Neural progenitor cell (in vitro differentiated cells): ENCODE data around the gene DEPDC1B. TPM values are rescaled to one million over a fixed set of nuclear protein-coding genes. Genes with fewer than 3 reads are reported as not detected.

Experiments
- DNase-seq: peaks from one replicate; pipeline ENCODE4 v3.0.0-alpha.2; 2016; ENCODE audit warnings: low spot score
- H2AFZ ChIP-seq: fragments of 200-600 bp; sonication (generic); replicated peaks from 2 replicates; pipeline ENCODE4 v1.6.1; 2016; ENCODE audit warnings: antibody characterized with exemption
- H3F3A ChIP-seq: fragments of 200-600 bp; sonication (generic); 2 replicates; pipeline ENCODE4 v1.6.1; 2016; ENCODE audit warnings: antibody characterized with exemption, low read depth
- H3K27ac ChIP-seq: fragments of 200-600 bp; sonication (generic); 2 replicates; pipeline ENCODE4 v1.5.1; 2016; ENCODE audit warnings: mild to moderate bottlenecking
- H3K27me3 ChIP-seq: fragments of 200-600 bp; sonication (generic); 2 replicates; pipeline ENCODE4 v1.6.1; 2016; ENCODE audit warnings: mild to moderate bottlenecking, moderate library complexity
- H3K36me3 ChIP-seq: fragments of 200-600 bp; sonication (generic); 2 replicates; pipeline ENCODE4 v1.5.1; 2016
- H3K4me1 ChIP-seq: fragments of 200-600 bp; sonication (generic); 2 replicates; pipeline ENCODE4 v1.6.1; 2016; ENCODE audit warnings: mixed run types
- H3K4me2 ChIP-seq: fragments of 200-600 bp; sonication (generic); 2 replicates; pipeline ENCODE4 v1.6.1; 2016
- H3K4me3 ChIP-seq: fragments of 200-600 bp; sonication (generic); 2 replicates; pipeline ENCODE4 v1.5.1; 2016
- H3K79me2 ChIP-seq: fragments of 200-600 bp; sonication (generic); 2 replicates; pipeline ENCODE4 v1.6.1; 2016; ENCODE audit warnings: low read depth
- H3K9ac ChIP-seq: fragments of 200-600 bp; sonication (generic); 2 replicates; pipeline ENCODE4 v1.6.1; 2016
- H3K9me3 ChIP-seq: fragments of 200-600 bp; sonication (generic); 2 replicates; pipeline ENCODE4 v1.5.1; 2016; ENCODE audit warnings: low read depth
- H4K20me1 ChIP-seq: fragments of 200-600 bp; sonication (generic); 2 replicates; pipeline ENCODE4 v1.6.1; 2016; ENCODE audit warnings: low read depth
- H3K27ac Mint-ChIP-seq: 3 replicates; pipeline ENCODE4 v1.8.0; 2021; ENCODE audit warnings: mixed read lengths
- H3K27me3 Mint-ChIP-seq: 2 replicates; pipeline ENCODE4 v1.8.0; 2022; ENCODE audit warnings: low read depth, mild to moderate bottlenecking, inconsistent platforms, moderate library complexity, mixed read lengths; ENCODE audit not compliant: insufficient read depth
- H3K36me3 Mint-ChIP-seq: 3 replicates; pipeline ENCODE4 v1.8.0; 2021; ENCODE audit warnings: mixed read lengths
- H3K4me1 Mint-ChIP-seq: 3 replicates; pipeline ENCODE4 v1.8.0; 2021; ENCODE audit warnings: mixed read lengths
- H3K4me3 Mint-ChIP-seq: 3 replicates; pipeline ENCODE4 v1.8.0; 2021; ENCODE audit warnings: mild to moderate bottlenecking, moderate library complexity, mixed read lengths
- H3K9me3 Mint-ChIP-seq: 3 replicates; pipeline ENCODE4 v1.8.0; 2020; ENCODE audit warnings: mixed read lengths
- EZH2 ChIP-seq: fragments of 200-600 bp; sonication (generic); IDR thresholded peaks from 2 replicates; pipeline ENCODE4 v1.6.1; 2017; ENCODE audit warnings: antibody characterized with exemption, mild to moderate bottlenecking, moderate library complexity
- EZH2phosphoT487 ChIP-seq: fragments of 200-600 bp; sonication (generic); IDR thresholded peaks from 2 replicates; pipeline ENCODE4 v1.6.1; 2017; ENCODE audit warnings: antibody characterized with exemption
- total RNA-seq: library from RNA; depleted of rRNA; stranded (reverse); fragments of >200 nt; gene quantifications from 2 replicates; pipeline ENCODE4 v1.2.3, GENCODE V29; 2015; ENCODE audit warnings: low replicate concordance
- TF ChIP-seq, protein P1 (sequence below): fragments of 200-600 bp; sonication (generic); IDR thresholded peaks from 2 replicates; pipeline ENCODE4 v1.5.1; 2017; ENCODE audit warnings: antibody characterized with exemption, mild to moderate bottlenecking

DEPDC1B gene, protein sequence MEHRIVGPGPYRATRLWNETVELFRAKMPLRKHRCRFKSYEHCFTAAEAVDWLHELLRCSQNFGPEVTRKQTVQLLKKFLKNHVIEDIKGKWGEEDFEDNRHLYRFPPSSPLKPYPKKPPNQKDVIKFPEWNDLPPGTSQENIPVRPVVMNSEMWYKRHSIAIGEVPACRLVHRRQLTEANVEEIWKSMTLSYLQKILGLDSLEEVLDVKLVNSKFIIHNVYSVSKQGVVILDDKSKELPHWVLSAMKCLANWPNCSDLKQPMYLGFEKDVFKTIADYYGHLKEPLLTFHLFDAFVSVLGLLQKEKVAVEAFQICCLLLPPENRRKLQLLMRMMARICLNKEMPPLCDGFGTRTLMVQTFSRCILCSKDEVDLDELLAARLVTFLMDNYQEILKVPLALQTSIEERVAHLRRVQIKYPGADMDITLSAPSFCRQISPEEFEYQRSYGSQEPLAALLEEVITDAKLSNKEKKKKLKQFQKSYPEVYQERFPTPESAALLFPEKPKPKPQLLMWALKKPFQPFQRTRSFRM
- total RNA-seq = 108 and 142 TPM in 2 replicates

DNA sequence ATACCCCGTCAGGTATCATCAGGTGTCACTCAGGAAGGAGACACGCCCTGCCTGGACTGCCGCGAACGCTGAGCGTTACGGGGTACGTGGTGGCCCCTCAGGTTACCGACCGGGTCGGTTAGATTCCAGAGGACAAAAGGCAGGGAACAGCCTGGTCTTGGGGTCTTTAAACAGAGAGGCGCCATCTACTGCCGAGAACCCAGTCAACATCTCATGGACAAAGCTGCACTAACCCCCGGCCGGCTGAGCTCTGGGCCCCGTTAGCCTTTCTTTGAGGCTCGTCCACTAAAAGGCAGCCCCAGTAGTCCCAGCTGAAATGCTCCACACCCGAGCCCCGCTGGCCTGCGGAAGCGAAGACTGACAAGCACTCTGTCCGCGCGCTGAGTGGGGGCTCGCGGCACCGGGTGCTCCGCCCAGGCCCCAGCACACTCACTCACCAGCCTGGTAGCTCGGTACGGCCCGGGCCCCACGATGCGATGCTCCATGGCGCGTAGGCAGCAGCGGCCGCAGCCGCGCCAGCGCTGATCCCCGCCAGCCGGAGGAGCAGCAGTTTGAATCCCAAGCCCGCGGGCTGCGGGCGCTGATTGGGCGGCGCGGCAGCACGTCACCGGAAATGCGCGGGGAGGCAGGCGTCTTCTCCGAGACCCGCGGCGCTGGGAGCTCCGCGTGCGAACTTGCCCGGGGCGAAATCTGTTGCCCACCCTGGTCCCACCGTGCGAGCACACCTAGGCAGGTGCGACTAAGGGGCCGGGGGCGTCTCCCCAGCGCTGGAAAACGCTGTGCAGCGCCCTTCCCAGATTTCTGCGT lies at the start of gene DEPDC1B:
DEPDC1B (minus strand) TSS at position 558 of the 807 bp plus-strand sequence; CDS start at position 485, 73 bp downstream.
- peaks cover 12% of the 10 kb centered on the region for H3F3A ChIP-seq
- peak within 1 kb of the TSS; percentile 80 for H3K9ac ChIP-seq
- no peaks in the 10 kb centered on the region for H3K9me3 ChIP-seq
- peak within 1 kb of the TSS; percentile 81 for H3K4me3 ChIP-seq
- peaks cover 3% of the 10 kb centered on the region for H4K20me1 ChIP-seq
- Mint-ChIP-seq H3K9me3 (peaks cover 11% of the 10 kb centered on the region), H3K36me3 (peaks cover 20% of the 10 kb centered on the region), H3K4me1 (peaks cover 25% of the 10 kb centered on the region), H3K27me3 (peaks cover 6% of the 10 kb centered on the region), H3K27ac (peak within 1 kb of the TSS; percentile 99), H3K4me3 (peak within 1 kb of the TSS; percentile 93)
- H3K79me2 ChIP-seq = peaks cover 44% of the 10 kb centered on the region
- peak within 1 kb of the TSS; percentile 93 for H2AFZ ChIP-seq
- TF ChIP-seq EZH2 = no peak
- TF ChIP-seq, protein P1, sequence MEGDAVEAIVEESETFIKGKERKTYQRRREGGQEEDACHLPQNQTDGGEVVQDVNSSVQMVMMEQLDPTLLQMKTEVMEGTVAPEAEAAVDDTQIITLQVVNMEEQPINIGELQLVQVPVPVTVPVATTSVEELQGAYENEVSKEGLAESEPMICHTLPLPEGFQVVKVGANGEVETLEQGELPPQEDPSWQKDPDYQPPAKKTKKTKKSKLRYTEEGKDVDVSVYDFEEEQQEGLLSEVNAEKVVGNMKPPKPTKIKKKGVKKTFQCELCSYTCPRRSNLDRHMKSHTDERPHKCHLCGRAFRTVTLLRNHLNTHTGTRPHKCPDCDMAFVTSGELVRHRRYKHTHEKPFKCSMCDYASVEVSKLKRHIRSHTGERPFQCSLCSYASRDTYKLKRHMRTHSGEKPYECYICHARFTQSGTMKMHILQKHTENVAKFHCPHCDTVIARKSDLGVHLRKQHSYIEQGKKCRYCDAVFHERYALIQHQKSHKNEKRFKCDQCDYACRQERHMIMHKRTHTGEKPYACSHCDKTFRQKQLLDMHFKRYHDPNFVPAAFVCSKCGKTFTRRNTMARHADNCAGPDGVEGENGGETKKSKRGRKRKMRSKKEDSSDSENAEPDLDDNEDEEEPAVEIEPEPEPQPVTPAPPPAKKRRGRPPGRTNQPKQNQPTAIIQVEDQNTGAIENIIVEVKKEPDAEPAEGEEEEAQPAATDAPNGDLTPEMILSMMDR = peak; percentile 59
- no peaks in the 10 kb centered on the region for H3K27me3 ChIP-seq
- peaks cover 8% of the 10 kb centered on the region for H3K36me3 ChIP-seq
- peaks cover 22% of the 10 kb centered on the region for H3K4me1 ChIP-seq
- H3K4me2 ChIP-seq = peak within 1 kb of the TSS; percentile 93
- peak within 1 kb of the TSS; percentile 94 for H3K27ac ChIP-seq
- peak; percentile 95 for DNase-seq

DNA sequence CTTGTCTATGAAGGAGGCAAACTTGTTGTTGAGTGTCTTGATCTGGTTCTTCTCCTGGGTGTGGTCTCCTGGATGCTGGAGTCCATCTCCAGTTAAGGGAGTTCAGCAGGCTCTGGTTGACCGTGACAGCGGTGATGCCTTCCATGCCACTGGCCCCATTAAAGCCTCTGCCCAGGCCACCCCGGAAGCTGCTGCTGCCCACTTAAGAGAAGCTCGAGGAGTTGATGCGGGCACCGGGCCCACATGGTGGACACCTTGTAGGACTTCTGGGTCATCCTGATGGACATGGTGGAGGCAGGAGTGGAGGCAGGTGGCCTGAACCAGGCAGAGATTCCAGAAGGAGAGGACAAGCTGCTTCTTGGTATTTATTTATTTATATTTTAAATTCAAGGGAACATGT lies 44.7 kb upstream of the DEPDC1B start:
- H3K4me1 ChIP-seq = no peaks in the 10 kb centered on the region
- no peaks in the 10 kb centered on the region for H4K20me1 ChIP-seq
- no peak overlapping the region for H3K4me2 ChIP-seq
- no peak for DNase-seq
- H3K36me3 ChIP-seq = no peaks in the 10 kb centered on the region
- no peak overlapping the region for H3K9ac ChIP-seq
- Mint-ChIP-seq H3K27me3 (no peaks in the 10 kb centered on the region), H3K27ac (no peak overlapping the region), H3K9me3 (peaks cover 11% of the 10 kb centered on the region), H3K4me3 (no peak overlapping the region), H3K36me3 (no peaks in the 10 kb centered on the region), H3K4me1 (no peaks in the 10 kb centered on the region)
- H3K4me3 ChIP-seq = no peak overlapping the region
- H3K27me3 ChIP-seq = no peaks in the 10 kb centered on the region
- no peaks in the 10 kb centered on the region for H3K9me3 ChIP-seq
- no peak overlapping the region for H2AFZ ChIP-seq
- no peaks in the 10 kb centered on the region for H3F3A ChIP-seq
- TF ChIP-seq, protein P1 = no peak
- TF ChIP-seq EZH2phosphoT487 (no peak), EZH2 (no peak)
- no peaks in the 10 kb centered on the region for H3K79me2 ChIP-seq
- no peak overlapping the region for H3K27ac ChIP-seq

DNA sequence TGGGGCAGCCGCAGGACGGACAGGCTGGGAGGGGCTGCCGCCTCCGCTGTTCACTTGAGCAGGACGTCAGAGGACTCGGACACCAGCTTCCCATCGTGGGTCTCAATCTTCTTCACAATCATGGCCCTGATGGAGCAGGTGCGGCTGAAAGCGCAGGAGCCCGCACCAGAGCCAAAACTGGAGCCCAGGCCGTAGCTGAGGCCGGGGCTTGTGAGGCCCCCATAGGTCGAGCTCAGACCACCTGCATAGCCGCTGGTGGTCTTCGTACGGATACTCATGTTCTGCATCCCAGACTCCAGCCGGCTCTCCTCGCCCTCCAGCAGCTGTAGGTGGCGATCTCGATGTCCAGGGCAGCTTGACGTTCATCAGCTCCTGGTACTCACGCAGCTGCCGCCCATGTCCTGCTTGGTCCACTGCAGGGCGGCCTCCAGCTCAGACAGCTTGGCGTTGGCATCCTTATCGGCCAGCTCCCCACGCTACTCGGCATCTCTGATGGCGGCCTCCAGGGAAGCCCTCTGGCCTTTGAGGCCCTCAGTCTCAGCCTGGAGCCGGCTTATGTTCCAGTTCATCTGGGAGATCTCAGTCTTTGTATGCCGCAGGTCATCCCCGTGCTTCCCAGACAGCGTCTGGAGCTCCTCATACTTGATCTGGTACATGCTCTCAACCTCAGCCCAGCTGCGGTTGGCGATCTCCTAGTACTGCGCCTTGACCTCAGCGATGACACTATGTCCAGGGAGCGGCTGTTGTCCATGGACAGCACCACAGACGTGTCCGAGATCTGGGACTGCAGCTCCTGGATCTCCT lies 43.7 kb upstream of the DEPDC1B start:
- H3K27me3 ChIP-seq = no peaks in the 10 kb centered on the region
- Mint-ChIP-seq H3K4me3 (no peak overlapping the region), H3K27ac (no peak overlapping the region), H3K9me3 (peaks cover 13% of the 10 kb centered on the region), H3K36me3 (no peaks in the 10 kb centered on the region), H3K27me3 (no peaks in the 10 kb centered on the region), H3K4me1 (no peaks in the 10 kb centered on the region)
- TF ChIP-seq, protein P1 = no peak
- no peak for TF ChIP-seq EZH2phosphoT487
- no peak for TF ChIP-seq EZH2
- H3F3A ChIP-seq = no peaks in the 10 kb centered on the region
- H4K20me1 ChIP-seq = no peaks in the 10 kb centered on the region
- H3K9me3 ChIP-seq = no peaks in the 10 kb centered on the region
- no peaks in the 10 kb centered on the region for H3K4me1 ChIP-seq
- H3K4me3 ChIP-seq = no peak overlapping the region
- no peak overlapping the region for H3K27ac ChIP-seq
- H3K36me3 ChIP-seq = no peaks in the 10 kb centered on the region
- H3K9ac ChIP-seq = no peak overlapping the region
- H2AFZ ChIP-seq = no peak overlapping the region
- H3K4me2 ChIP-seq = no peak overlapping the region
- no peaks in the 10 kb centered on the region for H3K79me2 ChIP-seq
- no peak for DNase-seq
